PC-3 (cell line): Measurements from ENCODE around the gene AGAP3. TPM values are rescaled to one million over a fixed set of nuclear protein-coding genes. Genes with fewer than 3 reads are reported as not detected.

Experiments used
- ATAC-seq: fragments of 200-7000 bp; cut with Tn5 transposase; 2 replicates; pipeline ENCODE4 v1.9.1; 2020; ENCODE audit warnings: mild to moderate bottlenecking, moderate library complexity
- BruUV-seq: library from RNA; stranded (reverse); fragments of 400-500 nt; replicated peaks from 2 replicates; lab custom pipeline; 2021; lab: Mats Ljungman, UMichigan
- CTCF ChIA-PET: fragments of 300-600 bp; sonication (Branson Sonifier 250); formaldehyde crosslinking; loops from one replicate; lab custom pipeline; 2022; ENCODE audit warnings: antibody characterized with exemption; lab: Charles Lee
- POLR2A ChIA-PET: fragments of 300-600 bp; sonication (Branson Sonifier 250); formaldehyde crosslinking; loops from one replicate; lab custom pipeline; 2022; ENCODE audit warnings: antibody characterized with exemption; ENCODE audit not compliant: unreplicated experiment; lab: Charles Lee
- DNase-seq: peaks from one replicate; pipeline ENCODE4 v3.0.0-alpha.2; 2015
- H2AFZ ChIP-seq: fragments of 300-600 bp; sonication (generic); 2 replicates; pipeline ENCODE4 v1.6.0; 2016; ENCODE audit warnings: antibody characterized with exemption, low read length
- H3F3A ChIP-seq: fragments of 300-600 bp; sonication (generic); one replicate; pipeline ENCODE4 v1.6.0; 2017; ENCODE audit warnings: antibody characterized with exemption, low read length, control low read depth, mild to moderate bottlenecking; ENCODE audit not compliant: unreplicated experiment
- H3K27ac ChIP-seq: fragments of 300-600 bp; sonication (generic); 2 replicates; pipeline ENCODE4 v1.5.1; 2016; ENCODE audit warnings: mild to moderate bottlenecking, low read length
- H3K27me3 ChIP-seq: fragments of 300-600 bp; sonication (generic); 2 replicates; pipeline ENCODE4 v1.6.1; 2016; ENCODE audit warnings: low read length, mixed read lengths
- H3K36me3 ChIP-seq: fragments of 300-600 bp; sonication (generic); 2 replicates; pipeline ENCODE4 v1.6.1; 2016; ENCODE audit warnings: low read depth, mixed run types, low read length, mixed read lengths
- H3K4me1 ChIP-seq: fragments of 300-600 bp; sonication (generic); 2 replicates; pipeline ENCODE4 v1.5.1; 2016; ENCODE audit warnings: low read length; ENCODE audit not compliant: insufficient read depth
- H3K4me2 ChIP-seq: fragments of 300-600 bp; sonication (generic); 2 replicates; pipeline ENCODE4 v1.6.0; 2016; ENCODE audit warnings: low read length
- H3K4me3 ChIP-seq: fragments of 300-600 bp; sonication (generic); 2 replicates; pipeline ENCODE4 v1.5.1; 2016; ENCODE audit warnings: mild to moderate bottlenecking, low read length, mixed read lengths
- H3K79me2 ChIP-seq: fragments of 300-600 bp; sonication (generic); 2 replicates; pipeline ENCODE4 v1.6.1; 2017; ENCODE audit warnings: low read length, mixed read lengths
- H3K9ac ChIP-seq: fragments of 300-600 bp; sonication (generic); 2 replicates; pipeline ENCODE4 v1.6.0; 2016; ENCODE audit warnings: mild to moderate bottlenecking, low read length
- H3K9me2 ChIP-seq: fragments of 300-600 bp; sonication (generic); replicated peaks from 2 replicates; pipeline ENCODE4 v1.6.1; 2016; ENCODE audit warnings: mixed run types, low read length, mixed read lengths
- H3K9me3 ChIP-seq: fragments of 300-600 bp; sonication (generic); 2 replicates; pipeline ENCODE4 v1.6.1; 2016; ENCODE audit warnings: low read length, mixed read lengths
- H4K20me1 ChIP-seq: fragments of 300-600 bp; sonication (generic); 2 replicates; pipeline ENCODE4 v1.6.1; 2016; ENCODE audit warnings: low read length, mixed read lengths
- EZH2 ChIP-seq: fragments of 300-600 bp; sonication (generic); IDR thresholded peaks from one replicate; pipeline ENCODE4 v1.6.1; 2017; ENCODE audit warnings: antibody characterized with exemption, mild to moderate bottlenecking, low read length; ENCODE audit not compliant: unreplicated experiment
- EZH2phosphoT487 ChIP-seq: fragments of 300-600 bp; sonication (generic); IDR thresholded peaks from 2 replicates; pipeline ENCODE4 v1.6.1; 2018; ENCODE audit warnings: mild to moderate bottlenecking, antibody characterized with exemption, low read length, borderline replicate concordance
- intact Hi-C: fragments of 100-400 bp; cut with micrococcal nuclease; formaldehyde crosslinking; loops from 2 replicates; pipeline ENCODE4 v1.9.0; 2023
- total RNA-seq: library from RNA; depleted of rRNA; stranded (reverse); fragments of >200 nt; gene quantifications from 2 replicates; pipeline ENCODE4 v1.2.3, GENCODE V29; 2014
- TF ChIP-seq, protein P1 (sequence below): fragments of 300-600 bp; sonication (generic); conservative IDR thresholded peaks from 2 replicates; pipeline ENCODE4 v1.5.1; 2017; ENCODE audit warnings: antibody characterized with exemption, low read depth, mild to moderate bottlenecking, low read length

AGAP3 gene
- total RNA-seq, 1 experiment from 2014 or later: 53.5 TPM

DNA sequence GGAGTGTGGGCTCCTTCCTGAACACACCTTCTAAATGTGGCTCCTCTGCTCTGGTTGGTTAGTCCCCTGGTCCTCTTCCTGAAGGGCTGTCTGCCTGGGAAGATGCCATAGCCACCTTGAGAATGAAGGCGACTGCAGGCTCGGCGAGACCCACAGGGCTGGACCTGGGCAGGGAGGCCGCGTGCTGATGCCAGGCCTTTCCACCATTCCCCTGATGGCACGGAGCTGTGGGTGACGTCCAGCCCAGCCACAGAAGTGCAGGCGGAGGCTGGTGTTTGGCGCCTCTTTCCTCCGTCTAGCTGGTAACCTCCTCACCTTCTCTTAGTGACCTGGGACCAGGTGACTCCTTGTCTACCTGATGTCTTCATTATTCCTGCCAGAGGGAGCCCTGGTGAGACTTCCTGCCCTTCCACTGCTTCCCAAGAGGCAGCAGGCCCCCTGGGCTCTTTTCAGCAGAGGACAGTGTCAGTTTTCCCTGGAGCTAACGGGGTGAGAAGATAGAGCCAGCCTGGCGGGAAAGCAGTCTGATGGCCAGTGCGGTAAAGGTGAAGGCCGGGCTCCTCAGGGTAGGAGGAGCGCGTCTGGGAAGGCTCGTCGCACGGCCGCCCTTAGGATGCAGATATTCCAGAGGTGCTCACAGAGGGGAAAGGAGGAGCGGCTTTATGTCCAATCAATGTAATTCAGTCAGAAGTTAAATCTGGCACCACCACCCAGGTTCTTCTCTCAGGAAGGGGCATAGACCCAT lies 46.4 kb downstream of the AGAP3 start:
- Histone ChIP-seq H3K4me3 (no peak overlapping the region), H3K4me2 (no peak overlapping the region), H3K9ac (no peak overlapping the region), H3K27me3 (no peaks in the 10 kb centered on the region), H4K20me1 (no peaks in the 10 kb centered on the region), H3K9me2 (no peaks in the 10 kb centered on the region), H3K4me1 (no peaks in the 10 kb centered on the region), H3K79me2 (no peaks in the 10 kb centered on the region), H3K27ac (no peak overlapping the region), H3K9me3 (no peaks in the 10 kb centered on the region), H3F3A (no peaks in the 10 kb centered on the region), H3K36me3 (peaks cover 2% of the 10 kb centered on the region; the same call in 1 of the 2 replicates), H2AFZ (no peak overlapping the region)
- CTCF ChIA-PET: no interaction called here
- no TSS peak for BruUV-seq
- intact Hi-C loops: no loop called here
- DNase-seq (no peak), ATAC-seq (no peak)
- POLR2A ChIA-PET: no interaction called here
- no peak for TF ChIP-seq EZH2phosphoT487
- TF ChIP-seq, protein P1, sequence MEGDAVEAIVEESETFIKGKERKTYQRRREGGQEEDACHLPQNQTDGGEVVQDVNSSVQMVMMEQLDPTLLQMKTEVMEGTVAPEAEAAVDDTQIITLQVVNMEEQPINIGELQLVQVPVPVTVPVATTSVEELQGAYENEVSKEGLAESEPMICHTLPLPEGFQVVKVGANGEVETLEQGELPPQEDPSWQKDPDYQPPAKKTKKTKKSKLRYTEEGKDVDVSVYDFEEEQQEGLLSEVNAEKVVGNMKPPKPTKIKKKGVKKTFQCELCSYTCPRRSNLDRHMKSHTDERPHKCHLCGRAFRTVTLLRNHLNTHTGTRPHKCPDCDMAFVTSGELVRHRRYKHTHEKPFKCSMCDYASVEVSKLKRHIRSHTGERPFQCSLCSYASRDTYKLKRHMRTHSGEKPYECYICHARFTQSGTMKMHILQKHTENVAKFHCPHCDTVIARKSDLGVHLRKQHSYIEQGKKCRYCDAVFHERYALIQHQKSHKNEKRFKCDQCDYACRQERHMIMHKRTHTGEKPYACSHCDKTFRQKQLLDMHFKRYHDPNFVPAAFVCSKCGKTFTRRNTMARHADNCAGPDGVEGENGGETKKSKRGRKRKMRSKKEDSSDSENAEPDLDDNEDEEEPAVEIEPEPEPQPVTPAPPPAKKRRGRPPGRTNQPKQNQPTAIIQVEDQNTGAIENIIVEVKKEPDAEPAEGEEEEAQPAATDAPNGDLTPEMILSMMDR: no peak
- no peak for TF ChIP-seq EZH2

DNA sequence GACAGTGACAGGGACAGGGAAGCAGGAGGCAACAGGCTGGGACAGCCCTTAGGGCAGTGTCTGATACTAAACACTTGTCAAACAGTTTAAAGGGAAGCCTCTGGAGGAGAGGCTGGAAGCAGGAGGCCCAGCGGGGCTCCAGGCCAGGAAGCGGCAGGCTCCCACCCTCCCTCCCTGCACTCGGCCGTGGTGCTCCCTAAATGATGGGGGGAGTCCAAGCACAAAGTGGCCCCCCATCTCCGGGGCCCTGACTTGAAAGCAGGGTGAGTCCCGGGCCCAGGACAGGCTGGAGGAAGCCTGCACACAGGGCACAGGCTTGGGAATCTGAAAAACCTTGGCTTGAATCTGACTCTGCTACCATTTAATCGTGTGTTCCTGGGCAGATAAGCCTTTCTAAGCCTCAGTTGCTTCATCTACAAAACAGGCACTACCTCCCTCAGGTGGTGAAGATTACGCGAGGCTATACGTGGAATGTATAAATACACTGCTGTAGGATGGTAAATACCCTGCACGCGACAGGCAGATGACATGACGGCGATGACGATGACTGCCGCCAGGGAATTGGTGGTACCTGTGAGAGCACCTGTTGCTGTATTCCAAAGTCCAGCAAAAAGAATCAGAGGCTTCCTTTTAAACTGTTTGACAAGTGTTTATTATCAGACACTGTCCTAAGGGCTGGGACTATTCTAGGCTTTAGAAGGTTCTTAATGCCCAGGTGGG lies 47.2 kb downstream of the AGAP3 start:
- no peak for TF ChIP-seq EZH2
- TF ChIP-seq, protein P1: no peak
- no peak for TF ChIP-seq EZH2phosphoT487
- Histone ChIP-seq H3K79me2 (no peaks in the 10 kb centered on the region), H4K20me1 (no peaks in the 10 kb centered on the region), H3F3A (no peaks in the 10 kb centered on the region), H3K4me1 (no peaks in the 10 kb centered on the region), H3K9me3 (no peaks in the 10 kb centered on the region), H3K4me2 (no peak overlapping the region), H2AFZ (no peak overlapping the region), H3K27me3 (no peaks in the 10 kb centered on the region), H3K27ac (no peak overlapping the region), H3K36me3 (peaks cover 2% of the 10 kb centered on the region; the same call in 1 of the 2 replicates), H3K9ac (no peak overlapping the region), H3K4me3 (no peak overlapping the region), H3K9me2 (no peaks in the 10 kb centered on the region)
- ChIA-PET CTCF (no interaction called here), POLR2A (no interaction called here)
- no peak for DNase-seq
- no peak for ATAC-seq
- intact Hi-C loops: no loop called here
- BruUV-seq: no TSS peak
